D341Med (cell line): ENCODE measurements around the gene SNX11.

ENCODE experiments used
- DNase-seq: peaks from one replicate; pipeline ENCODE4 v3.0.0; 2012; ENCODE audit warnings: low spot score

The SNX11 gene

GRCh38 chr17:48161127-48161905, 53.8 kb downstream of the SNX11 start:
- no peak for DNase-seq

GRCh38 chr17:48162306-48162934, 54.9 kb downstream of the SNX11 start:
- DNase-seq: no peak

- no peak for DNase-seq
Observed at GRCh38 chr17:48162946-48163506, 55.5 kb downstream of the SNX11 start.

- DNase-seq: no peak
Observed at GRCh38 chr17:48163809-48164208, 56.2 kb downstream of the SNX11 start.

GRCh38 chr17:48169926-48170325, 62.4 kb downstream of the SNX11 start:
- DNase-seq: no peak
